HG02588 (cell line): ENCODE data around the gene TAC4.

Experiments used
- ATAC-seq: cut with Tn5 transposase; IDR thresholded peaks from one replicate; pipeline ENCODE4 v1.9.1; 2021; ENCODE audit warnings: mild to moderate bottlenecking, moderate library complexity; ENCODE audit not compliant: unreplicated experiment

TAC4 gene, protein sequence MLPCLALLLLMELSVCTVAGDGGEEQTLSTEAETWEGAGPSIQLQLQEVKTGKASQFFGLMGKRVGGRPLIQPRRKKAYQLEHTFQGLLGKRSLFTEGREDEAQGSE

DNA sequence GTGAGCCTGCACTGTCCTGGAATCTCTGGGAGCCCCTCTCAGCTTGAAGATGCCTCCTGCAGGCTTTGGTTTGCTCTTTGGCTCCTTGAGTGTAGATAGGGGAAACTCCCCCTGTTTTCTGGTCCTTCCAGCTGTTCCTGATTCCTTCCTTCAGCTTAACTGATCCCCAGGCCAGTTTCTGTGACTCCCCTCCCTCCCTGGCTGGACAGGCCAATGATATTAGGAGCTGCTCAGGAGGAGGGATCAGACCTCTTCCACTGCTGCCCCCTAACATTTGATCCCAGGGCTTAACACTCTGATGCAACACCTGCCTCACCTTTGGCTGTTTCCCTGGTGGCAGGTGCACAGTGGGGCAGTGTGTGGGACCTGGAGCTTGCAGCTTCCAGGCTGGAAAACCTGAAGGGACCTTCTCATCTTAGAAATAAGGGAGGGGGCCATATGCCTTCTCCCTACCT is at the start of gene TAC4:
TSS of gene TAC4 (minus strand) at position 51 of the 455 bp plus-strand sequence. CDS start 52 bp downstream, outside the sequence.
- no peak for ATAC-seq

DNA sequence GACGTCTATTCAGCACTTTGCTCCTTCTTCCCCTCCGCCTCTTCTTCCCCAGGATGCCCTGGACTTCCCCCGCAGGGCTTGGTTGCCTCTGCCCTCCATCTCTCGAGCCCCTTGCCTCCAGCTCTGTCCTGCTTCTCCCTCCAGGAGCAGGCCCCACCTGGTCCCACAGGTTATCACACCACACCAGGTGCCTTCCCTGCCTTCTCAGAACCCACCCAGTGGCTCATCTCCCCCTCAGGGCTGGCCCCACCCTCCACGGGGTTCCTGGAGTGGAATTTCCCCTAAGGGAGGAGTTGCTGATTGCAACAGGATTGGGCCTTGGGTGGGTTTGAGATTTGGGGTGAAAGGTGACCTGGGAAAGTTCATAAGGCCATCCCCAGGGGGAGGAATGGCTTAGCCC is 49.0 kb upstream of the TAC4 start:
- no peak for ATAC-seq

DNA sequence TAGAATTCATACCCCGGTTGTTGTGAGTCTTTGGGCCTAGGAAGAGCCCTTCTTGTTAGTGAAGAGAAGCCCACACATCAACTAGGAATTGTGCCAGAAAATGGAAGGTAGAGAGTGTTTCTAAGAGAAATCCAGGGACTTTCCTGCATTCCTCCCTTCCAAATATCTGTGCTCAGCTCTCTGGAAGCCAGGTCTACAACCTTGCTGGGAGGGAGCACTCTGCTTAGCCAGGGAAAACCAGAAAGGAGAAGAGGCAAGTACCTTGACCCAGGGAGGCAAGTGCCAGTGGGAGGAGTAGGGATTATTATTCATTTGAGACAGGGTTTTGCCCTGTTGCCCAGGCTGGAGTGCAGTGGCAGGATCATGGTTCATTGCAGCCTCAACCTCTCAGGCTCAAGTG is 48.4 kb upstream of the TAC4 start:
- ATAC-seq: no peak

GRCh38 chr17:49895812-49896211 is 47.9 kb upstream of the TAC4 start:
- ATAC-seq: no peak

- no peak for ATAC-seq
Measured at GRCh38 chr17:49894761-49895160, 46.9 kb upstream of the TAC4 start.

GRCh38 chr17:49891694-49892389 is 44.0 kb upstream of the TAC4 start:
- no peak for ATAC-seq

- no peak for ATAC-seq
Measured at GRCh38 chr17:49891271-49891670, 43.4 kb upstream of the TAC4 start.

- ATAC-seq: no peak
Measured at GRCh38 chr17:49890852-49891251, 43.0 kb upstream of the TAC4 start.

DNA sequence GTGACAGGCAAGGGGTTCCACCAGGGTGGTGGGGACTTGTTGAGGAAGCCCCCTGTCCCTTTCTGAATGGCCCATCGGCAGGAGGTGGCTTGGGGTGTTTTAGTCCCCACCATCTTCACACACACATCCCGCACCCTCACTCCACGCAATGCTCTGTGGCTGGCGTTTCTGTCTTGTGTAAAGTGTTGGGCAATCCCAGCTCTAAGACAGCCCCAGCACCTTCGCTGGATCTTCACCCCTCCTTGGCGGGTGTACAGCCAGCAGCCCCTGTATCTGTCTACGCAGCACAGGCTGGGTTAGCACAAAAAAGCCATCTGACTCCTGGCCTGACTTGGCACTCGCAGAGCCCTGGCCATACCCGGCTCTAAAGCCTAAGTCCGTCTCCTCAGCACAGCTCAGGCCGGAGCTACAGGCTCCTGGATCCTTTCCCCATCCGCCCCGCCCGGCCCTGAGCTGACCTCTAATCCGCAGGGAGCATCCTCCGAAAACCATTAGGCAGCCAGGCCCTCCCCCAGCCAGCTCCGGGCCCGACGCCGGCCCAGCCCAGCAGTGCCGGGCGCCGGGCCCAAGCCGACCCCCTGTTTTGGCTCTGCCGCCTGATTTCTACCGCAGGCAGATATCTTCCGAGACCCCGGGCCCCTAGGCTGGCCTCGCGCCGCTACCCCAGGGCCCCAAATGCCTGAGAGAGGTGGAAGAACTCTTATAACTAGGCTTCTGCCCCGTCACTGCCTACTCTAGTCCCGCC is 42.4 kb upstream of the TAC4 start:
- ATAC-seq: no peak

GRCh38 chr17:49889500-49889899 is 41.6 kb upstream of the TAC4 start:
- ATAC-seq: no peak

- ATAC-seq: no peak
Measured at GRCh38 chr17:49887744-49888360, 40.0 kb upstream of the TAC4 start.

- ATAC-seq: no peak
Measured at GRCh38 chr17:49887086-49887743, 39.3 kb upstream of the TAC4 start.

DNA sequence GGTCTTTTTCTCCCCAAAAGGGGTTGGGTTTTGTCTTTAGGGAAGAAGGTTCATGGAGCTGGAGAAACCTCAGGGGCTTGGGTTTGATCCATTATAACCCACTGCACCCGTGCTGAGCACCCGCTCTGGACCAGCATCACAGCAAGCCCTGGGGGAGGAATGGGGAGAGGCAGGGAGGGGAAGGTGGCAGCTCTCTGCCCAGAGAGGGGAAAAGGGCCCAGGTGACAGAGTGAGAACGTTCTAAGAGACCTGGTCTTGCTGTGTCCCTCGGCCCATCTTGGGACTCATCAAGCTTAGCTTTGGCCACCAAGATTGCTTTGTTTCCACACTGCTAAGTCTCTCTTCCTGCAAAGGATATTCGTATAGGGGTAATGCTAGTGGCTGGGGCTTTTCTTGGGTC is 38.2 kb upstream of the TAC4 start:
- no peak for ATAC-seq

DNA sequence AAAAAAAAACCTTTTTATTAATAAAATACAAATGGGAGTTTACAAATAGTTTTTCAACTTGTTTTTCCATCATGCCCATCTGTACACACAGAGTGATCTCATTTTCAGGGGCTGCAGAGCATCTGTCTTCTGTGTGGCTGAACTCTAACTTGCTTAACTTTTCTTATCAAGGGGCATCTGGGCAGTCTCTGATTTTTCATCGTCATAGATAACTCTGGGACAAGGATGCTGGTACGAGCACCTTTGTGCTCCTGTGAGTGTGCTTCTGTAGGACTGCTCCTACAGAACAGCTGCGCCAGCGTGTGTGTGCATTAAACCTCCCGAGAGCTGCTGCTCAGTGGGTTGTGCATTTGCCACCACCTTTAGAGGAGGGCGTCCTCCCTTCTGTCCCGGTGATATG is 34.6 kb upstream of the TAC4 start:
- ATAC-seq: no peak

- no peak for ATAC-seq
Measured at GRCh38 chr17:49881054-49881402, 33.2 kb upstream of the TAC4 start.

GRCh38 chr17:49880291-49881053 is 32.6 kb upstream of the TAC4 start:
- ATAC-seq: no peak

DNA sequence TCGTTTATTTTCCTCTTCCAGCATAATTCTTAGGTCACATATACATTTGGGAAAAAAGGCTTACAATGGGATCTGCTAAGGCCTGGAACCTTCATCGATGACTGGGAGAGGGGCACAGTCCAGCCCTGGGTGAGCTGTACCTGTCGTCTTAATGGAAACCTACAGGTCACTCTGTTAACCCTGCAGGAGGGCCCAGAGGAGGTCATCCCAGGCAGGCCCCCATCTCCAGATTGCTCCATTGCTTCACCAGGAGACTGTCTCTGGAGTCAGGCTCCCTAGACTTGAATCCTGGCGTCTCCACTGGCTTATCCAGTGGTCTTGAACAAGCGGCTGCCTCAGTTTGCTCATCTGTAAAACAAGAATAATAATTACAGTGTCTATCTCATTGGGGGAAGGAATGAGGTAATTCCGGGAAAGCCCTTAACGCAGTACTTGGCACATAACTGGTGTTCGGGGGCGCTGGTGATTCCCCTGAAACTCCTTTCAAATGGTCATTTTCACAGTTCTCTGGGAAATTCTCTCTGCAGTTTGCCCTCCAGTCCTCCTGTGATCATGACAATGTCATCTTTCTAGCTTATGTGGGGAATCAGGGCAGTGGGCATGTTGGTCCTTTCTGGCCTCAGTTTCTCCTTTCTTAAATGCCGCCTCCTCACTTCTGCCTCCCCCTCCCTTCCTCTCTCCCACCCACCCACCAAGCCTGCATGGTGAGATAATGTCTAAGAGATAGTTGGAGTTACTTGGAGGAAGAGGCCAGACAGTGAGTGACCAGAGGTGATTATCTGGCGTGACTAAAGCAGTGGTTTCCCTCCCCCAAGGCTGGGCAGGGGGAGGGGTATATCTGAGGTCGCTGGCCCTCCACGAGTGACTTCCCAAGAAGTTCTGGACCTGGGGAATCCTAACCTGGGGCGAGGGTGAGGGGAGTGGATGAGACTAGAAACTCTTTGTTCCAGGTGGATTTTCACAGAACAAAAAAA is 31.3 kb upstream of the TAC4 start:
- ATAC-seq: no peak

DNA sequence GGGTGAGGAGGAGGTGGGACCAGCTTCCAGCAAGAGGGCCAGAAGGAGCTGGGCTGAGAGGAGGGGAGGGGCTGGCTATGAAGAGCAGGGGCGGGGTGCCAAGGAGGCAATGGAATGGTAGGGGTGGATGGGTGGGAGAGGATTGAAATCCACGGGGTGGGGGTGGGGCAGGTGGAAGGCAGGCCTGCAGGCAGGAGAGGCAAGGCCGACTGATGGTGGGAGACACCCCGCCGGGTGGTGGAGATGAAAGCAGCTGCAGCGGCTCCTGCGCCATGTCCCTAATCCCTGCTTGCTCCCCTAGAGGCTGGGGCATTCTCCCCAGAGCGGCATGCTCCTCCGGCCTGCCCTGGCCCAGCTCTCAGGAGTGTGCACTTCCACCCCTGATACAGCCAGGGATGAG is 27.8 kb upstream of the TAC4 start:
- no peak for ATAC-seq

DNA sequence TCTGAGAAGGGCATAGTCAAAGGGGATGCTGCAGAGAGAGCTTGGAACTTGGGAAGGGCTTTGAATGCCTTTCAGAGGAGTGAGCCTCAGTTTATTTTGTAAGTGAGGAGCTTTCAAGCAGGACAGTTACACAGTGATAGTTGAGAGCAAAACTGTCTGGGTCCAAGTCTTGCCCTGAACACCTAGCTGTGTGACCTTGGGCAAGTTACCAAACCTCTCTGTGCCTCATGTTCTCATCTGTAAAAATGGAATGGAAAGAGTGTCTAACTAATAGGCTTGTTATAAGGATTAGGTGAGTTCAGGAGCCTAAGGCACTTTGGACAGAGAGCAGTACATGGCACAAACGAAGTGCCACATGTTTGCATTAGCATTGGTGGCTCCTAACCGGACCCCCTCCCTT is 27.0 kb upstream of the TAC4 start:
- ATAC-seq: no peak
